C4-2B (cell line): Measurements from ENCODE around the gene STRN3.

ENCODE experiments used
- H3K27ac ChIP-seq: fragments of 450-650 bp; 2 replicates; pipeline ENCODE4 v1.5.1; 2017
- ZFX ChIP-seq: fragments of 450-650 bp; IDR thresholded peaks from 2 replicates; pipeline ENCODE4 v1.6.1; 2017
- TF ChIP-seq, protein P1 (sequence below): fragments of 450-650 bp; conservative IDR thresholded peaks from 2 replicates; pipeline ENCODE4 v1.5.1; 2017; ENCODE audit warnings: mild to moderate bottlenecking

The STRN3 gene

DNA sequence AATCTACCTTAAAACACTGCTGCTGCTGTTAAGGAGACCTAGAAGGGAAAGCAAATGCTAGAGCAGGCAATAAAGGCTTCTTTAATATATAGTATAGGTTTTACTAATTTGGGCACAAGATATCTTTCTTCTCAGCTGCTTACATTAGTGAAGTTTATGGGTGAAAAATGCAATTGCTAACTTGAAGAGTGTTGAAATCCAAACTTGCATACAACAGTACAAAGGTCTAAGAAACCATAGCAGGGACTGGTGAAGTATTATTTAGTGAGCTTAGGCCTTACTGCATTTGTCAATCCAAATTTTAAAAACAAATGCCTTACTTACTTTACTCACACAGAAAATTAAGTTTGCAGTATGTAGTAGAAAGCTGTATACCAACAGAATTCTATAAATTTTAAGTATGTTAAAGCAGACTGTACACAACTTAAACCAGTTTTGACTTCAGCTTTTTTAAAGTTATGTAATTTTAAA, 2.1 kb downstream of the STRN3 start:
- no peak for TF ChIP-seq ZFX
- TF ChIP-seq, protein P1, sequence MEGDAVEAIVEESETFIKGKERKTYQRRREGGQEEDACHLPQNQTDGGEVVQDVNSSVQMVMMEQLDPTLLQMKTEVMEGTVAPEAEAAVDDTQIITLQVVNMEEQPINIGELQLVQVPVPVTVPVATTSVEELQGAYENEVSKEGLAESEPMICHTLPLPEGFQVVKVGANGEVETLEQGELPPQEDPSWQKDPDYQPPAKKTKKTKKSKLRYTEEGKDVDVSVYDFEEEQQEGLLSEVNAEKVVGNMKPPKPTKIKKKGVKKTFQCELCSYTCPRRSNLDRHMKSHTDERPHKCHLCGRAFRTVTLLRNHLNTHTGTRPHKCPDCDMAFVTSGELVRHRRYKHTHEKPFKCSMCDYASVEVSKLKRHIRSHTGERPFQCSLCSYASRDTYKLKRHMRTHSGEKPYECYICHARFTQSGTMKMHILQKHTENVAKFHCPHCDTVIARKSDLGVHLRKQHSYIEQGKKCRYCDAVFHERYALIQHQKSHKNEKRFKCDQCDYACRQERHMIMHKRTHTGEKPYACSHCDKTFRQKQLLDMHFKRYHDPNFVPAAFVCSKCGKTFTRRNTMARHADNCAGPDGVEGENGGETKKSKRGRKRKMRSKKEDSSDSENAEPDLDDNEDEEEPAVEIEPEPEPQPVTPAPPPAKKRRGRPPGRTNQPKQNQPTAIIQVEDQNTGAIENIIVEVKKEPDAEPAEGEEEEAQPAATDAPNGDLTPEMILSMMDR: no peak
- no peak overlapping the region for H3K27ac ChIP-seq

DNA sequence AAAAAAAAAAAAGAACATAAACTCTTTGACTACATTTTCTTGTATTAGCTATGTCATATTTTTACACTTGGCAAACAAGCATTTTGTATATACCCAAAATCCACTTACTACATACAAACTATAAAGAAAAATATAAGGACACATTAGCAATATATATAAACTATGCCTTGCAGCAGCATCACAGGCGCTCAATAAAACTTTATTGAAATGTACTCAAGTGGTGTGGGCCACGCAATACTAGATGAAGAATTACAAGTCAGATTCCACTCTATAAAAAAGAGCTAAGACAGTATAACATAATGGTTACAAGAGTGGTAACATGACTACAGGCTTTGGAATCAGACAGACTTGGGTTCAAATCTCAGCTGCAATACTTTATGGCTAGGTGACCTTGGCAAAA, 3.8 kb downstream of the STRN3 start:
- TF ChIP-seq, protein P1: no peak
- no peak for TF ChIP-seq ZFX
- H3K27ac ChIP-seq: no peak overlapping the region

DNA sequence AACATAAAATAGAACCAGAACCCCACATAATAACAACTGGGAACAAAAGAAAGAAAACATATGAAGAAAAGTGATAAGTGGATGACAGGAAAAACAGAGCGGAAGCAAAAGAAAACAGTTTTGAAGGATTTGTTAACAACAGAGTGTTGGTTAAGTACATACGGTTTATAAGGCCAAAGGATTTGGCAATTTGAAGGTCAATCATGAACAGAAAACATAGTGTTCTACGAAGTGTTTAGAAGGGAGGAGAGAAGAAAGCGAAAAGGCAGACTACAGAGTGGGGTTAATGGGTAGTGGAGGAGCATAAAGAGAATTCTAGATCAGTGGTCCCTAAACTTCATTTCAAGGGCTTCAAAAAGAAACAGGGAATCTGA, 4.6 kb downstream of the STRN3 start:
- H3K27ac ChIP-seq: no peak overlapping the region
- TF ChIP-seq, protein P1: no peak
- no peak for TF ChIP-seq ZFX

DNA sequence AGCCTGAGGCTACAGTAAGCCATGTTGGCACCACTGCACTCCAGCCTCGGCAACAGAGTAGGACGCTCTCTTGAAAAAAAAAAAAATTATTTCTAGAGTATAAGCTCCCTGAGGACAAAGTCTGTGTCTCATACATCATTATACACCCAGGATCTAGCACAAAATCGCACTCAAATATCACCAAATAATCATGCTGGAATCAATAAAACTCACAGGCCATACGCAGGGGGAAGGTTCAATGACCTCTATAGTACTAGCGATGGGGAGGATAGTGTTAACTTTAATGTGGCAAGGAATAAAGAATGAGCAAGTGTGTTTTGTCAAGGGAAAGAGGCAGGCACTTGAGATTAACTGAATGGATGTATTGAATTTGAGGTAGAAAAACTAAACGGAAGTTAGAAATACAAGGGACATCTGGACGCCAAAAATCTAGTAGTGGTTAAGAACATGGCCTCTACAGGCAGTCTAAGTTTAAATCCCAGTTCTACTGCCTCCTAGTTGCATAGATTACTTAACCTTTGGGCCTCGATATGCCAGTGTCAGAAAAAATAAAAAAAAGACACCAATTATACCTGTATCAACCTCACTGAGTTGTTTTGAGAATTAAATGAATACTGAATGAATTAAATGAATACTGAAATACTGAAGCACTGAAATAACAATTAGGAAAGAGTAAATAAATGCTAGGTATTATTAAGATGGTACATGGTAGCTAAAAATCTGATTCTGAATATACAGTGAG, 5.2 kb downstream of the STRN3 start:
- H3K27ac ChIP-seq: no peak overlapping the region
- no peak for TF ChIP-seq ZFX
- TF ChIP-seq, protein P1: no peak

DNA sequence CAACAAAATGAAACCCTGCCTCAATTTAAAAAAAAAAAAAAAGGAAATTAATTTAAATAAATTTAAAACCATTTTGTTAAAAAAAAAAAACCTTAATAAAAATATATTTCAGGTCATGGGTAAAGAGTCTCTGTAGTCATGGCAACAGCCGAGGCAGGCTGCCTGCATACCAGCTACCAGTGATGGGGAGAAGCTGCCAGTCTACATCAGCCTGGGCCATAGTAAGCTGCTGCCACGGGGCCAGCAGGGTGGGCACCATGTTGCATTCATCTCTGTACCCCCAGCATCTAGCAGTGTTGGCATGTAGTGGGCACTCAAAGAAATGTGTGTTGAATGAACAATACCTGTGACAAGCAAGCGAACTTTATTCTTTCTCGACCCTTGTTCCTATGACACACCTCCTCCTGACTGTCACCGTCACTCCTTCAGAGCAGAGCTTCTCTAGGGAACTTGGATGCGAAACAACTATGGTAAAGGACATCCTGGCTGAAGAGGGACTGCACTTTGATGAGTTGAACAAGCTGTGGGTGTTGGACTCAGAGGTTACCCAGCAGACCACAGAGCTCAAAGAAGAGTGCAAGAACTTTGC, 8.0 kb downstream of the STRN3 start:
- TF ChIP-seq, protein P1: no peak
- no peak for TF ChIP-seq ZFX

DNA sequence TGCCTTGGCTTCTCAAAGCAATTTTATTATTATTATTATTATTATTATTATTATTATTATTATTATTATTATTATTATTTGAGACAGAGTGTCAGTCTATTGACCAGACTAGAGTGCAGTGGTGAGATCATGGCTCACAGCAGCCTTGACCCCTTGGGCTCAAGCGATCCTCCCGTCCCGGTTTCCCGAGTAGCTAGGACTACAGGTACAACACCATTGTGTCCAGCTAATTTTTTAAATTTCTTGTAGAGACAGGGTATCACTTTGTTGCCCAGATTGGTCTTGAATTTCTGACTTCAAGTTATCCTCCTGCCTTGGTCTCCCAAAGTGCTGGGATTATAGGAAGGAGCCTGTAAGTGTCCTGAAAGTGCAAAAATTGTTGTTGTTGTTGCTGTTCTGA, 12.3 kb downstream of the STRN3 start:
- no peak overlapping the region for H3K27ac ChIP-seq
- TF ChIP-seq ZFX: no peak
- TF ChIP-seq, protein P1: no peak

More for the DNA sequence above, 8.0 kb downstream of the STRN3 start:
- H3K27ac ChIP-seq: no peak overlapping the region

DNA sequence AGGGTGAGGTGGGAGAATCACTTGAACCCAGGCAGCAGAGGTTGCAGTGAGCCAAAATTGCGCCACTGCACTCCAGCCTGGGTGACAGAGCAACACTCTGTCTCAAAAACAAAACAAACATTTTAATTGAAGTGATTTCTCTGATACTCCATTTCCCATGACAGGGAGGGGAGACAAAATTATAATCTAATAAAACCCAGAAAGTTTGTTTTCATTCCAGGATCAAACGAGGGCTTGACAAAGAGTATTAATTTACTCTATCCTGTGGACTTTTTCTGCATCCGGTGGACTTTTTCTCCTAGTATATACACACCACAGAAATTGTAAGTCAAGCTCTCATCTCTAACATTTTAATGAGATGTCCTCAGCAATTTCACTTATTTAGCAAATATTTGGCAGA, 15.2 kb downstream of the STRN3 start:
- TF ChIP-seq ZFX: no peak
- TF ChIP-seq, protein P1: no peak
- no peak overlapping the region for H3K27ac ChIP-seq
